GM19238 (cell line): ENCODE data around the gene PREX1.
"Not testable (repeated sequence)": the region's sequence is repeated elsewhere in the genome, so short reads cannot be mapped to it uniquely, and the experiment has no call there.

Source experiments
- DNase-seq: peaks from one replicate; pipeline ENCODE4 v3.0.0; 2011; ENCODE audit warnings: low spot score; ENCODE audit not compliant: insufficient read length

The PREX1 gene

GRCh38 chr20:48846516-48847492, 19.0 kb upstream of the PREX1 start:
- DNase-seq: peak; percentile 57

- DNase-seq: no peak
Measured at GRCh38 chr20:48845721-48846306, 18.0 kb upstream of the PREX1 start.

- DNase-seq: no peak
Measured at GRCh38 chr20:48844996-48845395, 17.2 kb upstream of the PREX1 start.

- not testable (repeated sequence) for DNase-seq
Measured at GRCh38 chr20:48843896-48844295, 16.1 kb upstream of the PREX1 start.

GRCh38 chr20:48843057-48843806, 15.4 kb upstream of the PREX1 start:
- DNase-seq: no peak

GRCh38 chr20:48841875-48842529, 14.2 kb upstream of the PREX1 start:
- no peak for DNase-seq

GRCh38 chr20:48841196-48841874, 13.5 kb upstream of the PREX1 start:
- no peak for DNase-seq

GRCh38 chr20:48839154-48839917, 11.5 kb upstream of the PREX1 start:
- DNase-seq: no peak

- DNase-seq: no peak
Measured at GRCh38 chr20:48837014-48837413, 9.2 kb upstream of the PREX1 start.

GRCh38 chr20:48835390-48835789, 7.6 kb upstream of the PREX1 start:
- no peak for DNase-seq

GRCh38 chr20:48834278-48834677, 6.5 kb upstream of the PREX1 start:
- DNase-seq: no peak

- DNase-seq: no peak
Measured at GRCh38 chr20:48832405-48832730, 4.6 kb upstream of the PREX1 start.

- DNase-seq: no peak
Measured at GRCh38 chr20:48831718-48832404, 4.1 kb upstream of the PREX1 start.

GRCh38 chr20:48830826-48831318, 3.1 kb upstream of the PREX1 start:
- DNase-seq: no peak

- DNase-seq: no peak
Measured at GRCh38 chr20:48829940-48830339, 2.1 kb upstream of the PREX1 start.

- DNase-seq: no peak
Measured at GRCh38 chr20:48828734-48829460, 1.1 kb upstream of the PREX1 start.

GRCh38 chr20:48826883-48827771, 672 bp downstream of the PREX1 start:
- no peak for DNase-seq

GRCh38 chr20:48826480-48826879, 1.3 kb downstream of the PREX1 start:
- DNase-seq: not testable (repeated sequence)
